Measurements from ENCODE around the gene RUFY2. TPM values are rescaled to one million over a fixed set of nuclear protein-coding genes. Genes with fewer than 3 reads are reported as not detected.

Gene RUFY2
- total RNA-seq, 1 donor from 2014 or later: 22.4 TPM

GRCh38 chr10:68397005-68397404 is 10.1 kb downstream of the RUFY2 start:
- Mint-ChIP-seq H3K4me3 (no peak overlapping the region), H3K9me3 (no peaks in the 10 kb centered on the region), H3K27me3 (ENCODE audit: low read depth) (no peaks in the 10 kb centered on the region), H3K36me3 (ENCODE audit: low read depth) (peaks cover 16% of the 10 kb centered on the region), H3K4me1 (no peaks in the 10 kb centered on the region), H3K27ac (ENCODE audit: unreplicated experiment) (no peak overlapping the region)
- TF ChIP-seq CTCF (conservative IDR thresholded peaks at IDR 0.05): no peak
- DNase-seq (ENCODE audit: low read depth, low spot score): no peak

- TF ChIP-seq CTCF (conservative IDR thresholded peaks at IDR 0.05): no peak
- Mint-ChIP-seq H3K4me1 (no peaks in the 10 kb centered on the region), H3K36me3 (ENCODE audit: low read depth) (peaks cover 16% of the 10 kb centered on the region), H3K4me3 (no peak overlapping the region), H3K9me3 (no peaks in the 10 kb centered on the region), H3K27me3 (ENCODE audit: low read depth) (no peaks in the 10 kb centered on the region), H3K27ac (ENCODE audit: unreplicated experiment) (no peak overlapping the region)
- DNase-seq (ENCODE audit: low read depth, low spot score): no peak
Measured at GRCh38 chr10:68385740-68386139, 21.3 kb downstream of the RUFY2 start.

GRCh38 chr10:68371604-68372003 is 35.5 kb downstream of the RUFY2 start:
- Mint-ChIP-seq H3K4me1 (no peaks in the 10 kb centered on the region), H3K27ac (ENCODE audit: unreplicated experiment) (no peak overlapping the region), H3K9me3 (peaks cover 3% of the 10 kb centered on the region), H3K27me3 (ENCODE audit: low read depth) (no peaks in the 10 kb centered on the region), H3K4me3 (no peak overlapping the region), H3K36me3 (ENCODE audit: low read depth) (peaks cover 41% of the 10 kb centered on the region)
- DNase-seq (ENCODE audit: low read depth, low spot score): no peak
- TF ChIP-seq CTCF (conservative IDR thresholded peaks at IDR 0.05): no peak

- H3K27me3 Mint-ChIP-seq (ENCODE audit: low read depth): no peaks in the 10 kb centered on the region
- peaks cover 25% of the 10 kb centered on the region for H3K36me3 Mint-ChIP-seq (ENCODE audit: low read depth)
- no peaks in the 10 kb centered on the region for H3K9me3 Mint-ChIP-seq
- no peak for TF ChIP-seq CTCF (conservative IDR thresholded peaks at IDR 0.05)
- no peak for DNase-seq (ENCODE audit: low read depth, low spot score)
- H3K4me3 Mint-ChIP-seq: no peak overlapping the region
- H3K4me1 Mint-ChIP-seq: no peaks in the 10 kb centered on the region
- H3K27ac Mint-ChIP-seq (ENCODE audit: unreplicated experiment): no peak overlapping the region
Measured at GRCh38 chr10:68367121-68367520, 40.0 kb downstream of the RUFY2 start.

- Mint-ChIP-seq H3K36me3 (ENCODE audit: low read depth) (peaks cover 20% of the 10 kb centered on the region), H3K9me3 (no peaks in the 10 kb centered on the region), H3K27me3 (ENCODE audit: low read depth) (no peaks in the 10 kb centered on the region), H3K4me1 (no peaks in the 10 kb centered on the region), H3K4me3 (no peak overlapping the region), H3K27ac (ENCODE audit: unreplicated experiment) (no peak overlapping the region)
- TF ChIP-seq CTCF (conservative IDR thresholded peaks at IDR 0.05): no peak
- no peak for DNase-seq (ENCODE audit: low read depth, low spot score)
Measured at GRCh38 chr10:68366600-68366999, 40.5 kb downstream of the RUFY2 start.

- no peak for TF ChIP-seq CTCF (conservative IDR thresholded peaks at IDR 0.05)
- Mint-ChIP-seq H3K4me1 (no peaks in the 10 kb centered on the region), H3K9me3 (no peaks in the 10 kb centered on the region), H3K4me3 (no peak overlapping the region), H3K27ac (ENCODE audit: unreplicated experiment) (no peak overlapping the region), H3K27me3 (ENCODE audit: low read depth) (no peaks in the 10 kb centered on the region), H3K36me3 (ENCODE audit: low read depth) (peaks cover 14% of the 10 kb centered on the region)
- DNase-seq (ENCODE audit: low read depth, low spot score): no peak
Measured at GRCh38 chr10:68365611-68366010, 41.5 kb downstream of the RUFY2 start.

Data from neural crest cell (in vitro differentiated cells).